NCI-H1417 treated with DMSO at 0.1 percent for 48 hours (cell line): Measurements from ENCODE around the gene NCAPG2.
"Not testable (repeated sequence)": the region's sequence is repeated elsewhere in the genome, so short reads cannot be mapped to it uniquely, and the experiment has no call there.

ENCODE experiments used
- DNase-seq: peaks from one replicate; lab custom pipeline; 2025; lab: John Stamatoyannopoulos, UW

Gene NCAPG2

DNA sequence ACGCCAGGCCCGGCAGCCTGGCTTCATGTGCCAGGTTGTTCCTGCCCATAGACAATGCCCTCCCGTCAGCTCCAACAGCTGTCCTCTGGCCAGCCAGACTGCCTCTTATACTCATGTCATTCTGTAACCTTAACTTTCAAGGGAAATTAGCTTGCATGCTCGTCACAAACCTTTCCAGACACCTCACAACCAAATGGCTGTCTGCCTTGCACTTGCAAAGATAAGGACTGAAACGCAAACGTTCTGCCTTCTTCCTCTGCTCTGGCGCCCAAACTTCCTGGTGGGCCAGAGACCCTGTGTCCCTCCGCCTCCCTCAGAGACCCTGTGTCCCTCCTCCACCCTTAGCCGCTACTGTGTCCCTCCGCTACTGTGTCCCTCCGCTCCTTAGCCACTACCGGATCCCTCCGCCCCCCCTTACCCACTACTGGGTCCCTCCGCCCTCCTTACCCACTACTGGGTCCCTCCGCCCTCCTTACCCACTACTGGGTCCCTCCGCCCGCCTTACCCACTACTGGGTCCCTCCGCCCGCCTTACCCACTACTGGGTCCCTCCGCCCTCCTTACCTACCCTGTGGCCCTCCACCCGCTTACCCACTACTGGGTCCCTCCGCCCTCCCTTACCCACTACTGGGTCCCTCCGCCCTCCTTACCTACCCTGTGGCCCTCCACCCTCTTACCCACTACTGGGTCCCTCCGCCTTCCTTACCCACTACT lies 37.5 kb downstream of the NCAPG2 start:
- not testable (repeated sequence) for DNase-seq

DNA sequence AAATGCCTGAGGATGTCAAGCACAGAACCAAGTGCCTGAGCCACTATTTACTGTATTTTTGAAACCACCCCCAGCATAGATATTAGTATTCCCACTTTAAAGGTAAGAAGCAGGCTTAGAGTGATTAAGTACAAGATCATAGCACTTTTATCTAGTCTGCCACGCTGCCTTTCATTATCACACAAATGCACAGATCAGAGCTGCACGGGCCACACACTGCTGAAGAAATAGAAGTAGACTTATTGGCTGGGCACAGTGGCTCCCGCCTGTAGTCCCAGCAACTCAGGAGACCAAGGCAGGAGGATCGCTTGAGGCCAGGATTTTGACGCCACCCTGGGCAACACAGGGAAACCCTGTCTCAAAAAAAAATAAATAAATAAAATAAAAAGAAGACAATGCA lies 38.2 kb downstream of the NCAPG2 start:
- DNase-seq, result no peak

DNA sequence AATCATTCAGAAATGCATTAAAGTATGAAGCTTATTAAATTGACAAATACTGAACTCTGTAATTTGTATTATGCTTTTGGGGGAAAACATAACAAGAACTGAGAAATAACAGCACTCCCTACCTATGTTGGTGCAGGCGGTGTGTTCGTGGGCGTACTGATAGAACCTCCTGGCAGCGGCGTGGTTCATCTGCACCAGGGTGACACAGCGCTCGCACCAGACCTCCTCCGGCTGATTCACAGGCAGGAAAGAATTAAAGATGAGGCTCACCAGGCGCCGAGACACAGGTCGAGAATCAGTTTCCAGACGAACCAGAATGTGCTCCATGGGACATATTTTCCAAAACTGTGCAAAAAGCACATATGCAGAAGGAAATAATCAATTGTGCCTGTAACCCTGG lies 40.2 kb downstream of the NCAPG2 start:
- DNase-seq, result no peak

DNA sequence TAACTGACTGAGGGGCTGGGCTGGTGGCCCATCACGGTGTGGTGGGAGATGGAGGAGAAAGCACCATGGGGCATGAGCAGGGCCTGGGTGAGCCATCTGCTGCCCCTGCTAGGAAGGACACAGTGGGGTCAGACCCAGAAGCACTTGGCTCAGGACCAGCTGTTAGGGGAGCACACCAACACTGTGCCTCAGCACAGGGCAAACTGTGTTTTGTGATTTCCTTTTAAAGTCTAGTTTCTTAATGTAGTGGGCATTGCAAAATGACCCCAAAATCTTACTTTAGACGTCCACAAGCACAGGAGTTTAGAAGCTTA lies 41.2 kb downstream of the NCAPG2 start:
- DNase-seq, result no peak

DNA sequence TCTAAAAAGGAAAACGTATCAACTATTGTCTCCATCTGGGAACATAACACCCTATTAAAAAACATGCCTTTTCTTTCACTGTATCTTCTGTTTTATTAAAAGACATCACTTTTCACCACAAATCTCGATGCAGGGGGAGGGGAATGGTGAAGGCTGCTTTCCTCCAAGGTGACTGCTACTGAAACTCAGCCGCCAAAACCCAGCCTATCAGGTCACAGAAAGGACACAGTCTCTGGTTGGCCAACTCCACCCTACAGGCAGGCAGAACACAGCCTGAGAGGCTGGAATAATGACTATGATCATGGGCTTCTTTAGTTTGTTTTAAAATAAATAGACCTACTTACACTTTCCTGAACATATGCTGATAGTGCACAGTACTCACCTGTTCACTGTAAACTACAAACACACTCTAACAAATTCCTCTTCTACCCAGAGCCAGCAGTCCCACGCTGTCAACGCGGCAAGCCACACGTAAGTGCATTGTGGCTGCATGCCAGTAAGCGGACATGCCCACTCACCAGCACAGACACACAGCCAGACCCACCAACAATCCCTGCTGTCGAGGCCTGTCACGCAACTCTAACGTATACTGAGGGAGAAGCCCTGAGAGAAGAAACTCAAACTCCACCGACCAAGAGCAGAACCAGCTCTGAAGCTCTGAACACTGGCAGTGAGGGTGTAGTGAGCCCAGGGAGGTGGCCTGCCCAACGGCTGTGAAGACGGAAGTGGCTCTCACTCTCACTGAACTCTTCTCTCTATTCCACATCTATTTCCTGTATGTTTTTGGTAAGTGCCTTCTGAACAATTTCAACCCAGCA lies 41.8 kb downstream of the NCAPG2 start:
- DNase-seq, result no peak

DNA sequence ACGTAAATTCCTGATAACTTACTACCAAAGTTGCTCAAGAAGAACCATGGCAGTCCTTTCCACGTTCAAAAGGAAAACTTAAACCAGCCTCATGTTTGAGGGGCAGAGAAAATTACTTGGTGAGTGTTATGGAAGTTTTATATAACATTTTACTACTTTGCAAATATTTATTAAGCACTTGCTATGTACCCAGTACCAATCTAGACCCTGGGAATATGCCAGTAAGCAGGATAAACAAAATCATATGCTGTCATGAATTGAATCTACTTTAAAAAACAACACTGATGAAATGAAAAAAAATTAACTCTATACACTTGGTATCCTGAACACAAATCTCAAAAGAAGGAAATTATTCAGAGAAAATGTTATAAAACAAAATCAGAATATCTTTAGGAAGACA lies 46.1 kb downstream of the NCAPG2 start:
- DNase-seq, result no peak

DNA sequence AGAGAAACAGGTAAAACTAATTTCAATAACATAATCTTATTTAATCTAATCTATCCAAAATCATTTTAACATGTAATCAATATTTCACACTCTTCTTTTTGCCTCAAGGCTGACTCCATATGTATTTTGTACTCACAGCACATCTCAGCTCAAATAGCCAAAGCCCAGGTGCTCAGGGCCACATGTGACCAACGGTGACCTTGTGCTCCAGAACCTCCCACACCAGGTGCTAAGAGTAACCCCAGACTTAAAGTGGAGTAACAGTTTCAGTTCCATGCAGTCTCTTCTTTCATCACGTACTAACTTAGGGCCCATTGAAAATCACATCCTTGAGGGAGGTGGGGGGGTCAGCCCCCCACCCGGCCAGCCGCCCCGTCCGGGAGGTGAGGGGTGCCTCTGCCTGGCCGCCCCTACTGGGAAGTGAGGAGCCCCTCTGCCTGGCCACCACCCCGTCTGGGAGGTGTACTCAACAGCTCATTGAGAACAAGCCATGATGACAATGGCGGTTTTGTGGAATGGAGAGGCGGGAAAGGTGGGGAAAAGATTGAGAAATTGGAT lies 47.3 kb downstream of the NCAPG2 start:
- no peak for DNase-seq

DNA sequence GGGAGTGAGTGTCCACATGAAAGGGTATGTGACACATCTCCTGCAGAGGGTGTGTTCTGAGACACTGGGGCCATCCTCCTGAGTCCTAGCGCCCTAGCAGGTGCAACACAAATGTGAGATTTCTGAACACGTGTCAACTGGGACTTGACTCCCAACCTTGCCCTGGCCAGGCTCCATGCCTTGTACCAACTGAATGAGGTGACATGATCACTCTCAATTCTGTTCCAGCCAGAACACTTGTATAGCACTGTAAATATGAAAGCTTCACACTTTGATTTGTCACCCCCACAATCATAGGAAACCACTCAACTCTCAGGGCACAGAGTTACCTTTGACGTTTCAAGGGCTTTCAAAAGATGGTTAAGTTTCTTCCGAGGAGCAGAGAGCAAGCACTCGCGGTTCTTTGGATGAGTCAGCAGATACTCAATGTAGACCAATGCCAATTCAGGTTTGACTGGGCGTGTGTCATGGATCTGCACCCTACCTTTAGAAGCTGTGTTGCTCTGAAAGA lies 48.6 kb downstream of the NCAPG2 start:
- DNase-seq, result no peak

DNA sequence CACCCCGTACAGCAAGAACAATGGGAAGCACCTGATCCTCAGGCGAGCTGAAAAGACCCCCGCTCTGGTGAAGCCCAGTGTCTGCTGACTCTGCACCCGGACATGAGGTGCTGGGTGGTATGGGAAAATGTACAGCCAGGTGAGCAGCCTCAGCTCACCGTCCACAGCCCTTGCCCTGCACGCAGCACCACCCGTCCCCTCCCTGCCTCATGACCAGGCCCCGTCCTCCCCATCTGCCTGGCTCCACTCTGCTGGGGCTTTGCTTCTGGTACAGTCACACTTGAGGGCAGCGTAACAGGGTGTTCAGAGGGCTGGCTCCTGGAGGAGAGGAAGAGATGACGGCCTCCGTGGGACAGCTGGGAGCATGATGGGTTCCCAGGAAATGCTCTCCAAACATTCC lies 49.1 kb downstream of the NCAPG2 start:
- no peak for DNase-seq

DNA sequence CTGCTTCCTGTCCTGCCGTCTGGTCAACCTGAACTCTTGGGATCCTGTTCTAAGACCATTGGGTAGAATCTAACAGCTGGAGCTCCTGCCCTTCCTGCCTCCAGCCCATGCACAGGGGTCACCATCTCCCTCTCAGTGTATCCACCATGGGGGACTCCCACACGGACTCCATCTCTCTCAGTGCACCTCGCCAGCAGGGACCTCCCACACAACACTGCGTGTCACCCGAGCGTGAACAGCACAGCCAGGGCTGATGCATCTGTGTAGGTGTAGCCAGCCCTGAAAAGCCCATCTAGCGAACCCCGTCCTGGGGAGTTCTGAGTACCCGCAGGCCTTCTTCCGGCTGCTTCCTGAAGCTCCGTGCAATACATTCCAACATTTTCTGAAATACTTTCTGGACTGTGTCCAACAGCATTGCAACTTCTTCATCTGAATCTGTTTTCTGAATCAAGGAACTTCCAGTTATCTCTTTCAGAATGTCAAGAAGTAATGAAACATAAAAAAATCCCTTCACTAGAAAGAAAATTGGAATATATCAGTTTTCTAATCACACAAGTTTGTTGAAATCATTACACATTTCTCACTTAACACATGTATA lies 52.5 kb downstream of the NCAPG2 start:
- DNase-seq, result no peak

DNA sequence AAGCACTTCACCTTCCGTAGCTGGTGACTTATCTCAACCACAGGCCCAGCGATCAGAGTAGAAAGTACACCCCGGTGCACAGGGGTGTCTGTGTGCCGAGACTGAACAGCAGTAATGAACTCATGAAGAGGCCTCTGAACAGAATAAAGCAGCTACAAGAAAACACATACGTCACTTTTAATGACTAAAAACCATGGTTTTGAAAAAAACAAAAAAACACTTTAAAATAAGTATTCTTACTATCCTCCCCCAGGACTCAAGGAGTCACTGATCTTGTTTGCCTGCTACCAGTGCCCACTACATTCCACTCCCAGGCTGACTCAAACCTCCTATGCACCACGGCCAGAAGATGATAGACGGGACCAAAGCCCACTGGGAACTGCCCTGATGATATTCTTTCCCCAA lies 53.8 kb downstream of the NCAPG2 start:
- DNase-seq, result no peak

DNA sequence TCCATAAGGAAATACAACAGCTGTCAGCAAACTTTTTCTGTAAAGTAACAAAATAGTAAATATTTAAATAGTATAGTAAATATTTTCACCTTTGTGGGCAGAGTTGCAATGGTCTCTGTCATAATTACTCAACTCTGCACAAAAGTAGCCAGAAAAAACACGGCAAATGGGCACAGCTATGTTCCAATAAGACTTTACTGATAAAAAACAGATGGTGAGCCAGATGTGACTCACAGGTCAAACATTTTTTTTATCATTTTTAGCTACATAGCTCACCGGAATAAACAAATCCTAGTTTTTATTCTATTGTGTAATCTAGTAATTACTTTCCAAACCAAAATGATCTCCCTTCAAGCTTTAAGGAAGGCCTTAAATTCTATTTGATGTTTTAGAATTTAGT lies 55.3 kb downstream of the NCAPG2 start:
- DNase-seq, result no peak

DNA sequence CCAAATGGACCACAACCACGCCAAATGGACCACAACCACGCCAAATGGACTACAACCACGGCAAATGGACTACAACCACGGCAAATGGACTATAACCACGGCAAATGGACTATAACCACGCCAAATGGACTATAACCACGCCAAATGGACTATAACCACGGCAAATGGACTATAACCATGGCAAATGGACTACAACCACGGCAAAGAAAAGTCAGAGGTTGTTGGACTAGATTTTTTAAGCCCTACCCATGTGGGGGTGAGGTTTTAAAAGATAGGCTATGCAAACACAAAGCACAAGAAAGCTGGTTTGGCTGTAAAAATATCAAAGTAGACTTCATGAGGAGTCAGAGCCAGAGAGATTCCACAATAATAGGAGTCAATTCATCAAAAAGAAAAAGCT lies 55.8 kb downstream of the NCAPG2 start:
- no peak for DNase-seq

DNA sequence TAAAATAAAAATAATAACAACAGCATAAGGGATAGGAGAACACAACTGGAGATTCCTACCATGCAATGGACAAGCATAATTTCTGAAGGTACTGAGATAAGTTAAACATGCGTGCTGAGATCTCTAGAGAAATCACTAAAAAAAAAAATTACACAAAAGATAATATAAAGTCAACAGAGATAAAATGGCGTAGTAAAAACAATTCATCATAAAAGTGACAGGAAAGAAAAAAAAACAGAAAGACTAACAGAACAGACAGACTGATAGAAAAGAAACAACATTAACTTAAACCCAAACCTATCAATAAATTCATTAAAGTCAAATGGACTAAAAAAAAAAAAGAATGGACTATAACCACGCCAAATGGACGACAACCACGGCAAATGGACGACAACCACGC lies 56.4 kb downstream of the NCAPG2 start:
- DNase-seq, result no peak

DNA sequence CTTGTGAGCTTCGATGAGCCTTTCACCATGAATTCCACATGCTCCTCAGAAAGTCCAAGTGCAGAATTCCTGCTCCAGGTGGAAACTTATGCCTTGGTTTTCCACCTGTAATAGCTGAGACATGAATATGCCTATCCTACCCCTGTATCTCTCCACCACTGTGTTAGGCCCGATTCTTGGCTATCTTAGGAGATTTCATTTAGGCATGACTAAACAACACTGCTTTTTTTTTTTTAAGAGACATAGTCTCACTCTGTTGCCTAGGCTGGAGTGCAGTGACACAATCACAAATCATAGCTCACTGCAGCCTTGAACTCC lies 57.2 kb downstream of the NCAPG2 start:
- no peak for DNase-seq

DNA sequence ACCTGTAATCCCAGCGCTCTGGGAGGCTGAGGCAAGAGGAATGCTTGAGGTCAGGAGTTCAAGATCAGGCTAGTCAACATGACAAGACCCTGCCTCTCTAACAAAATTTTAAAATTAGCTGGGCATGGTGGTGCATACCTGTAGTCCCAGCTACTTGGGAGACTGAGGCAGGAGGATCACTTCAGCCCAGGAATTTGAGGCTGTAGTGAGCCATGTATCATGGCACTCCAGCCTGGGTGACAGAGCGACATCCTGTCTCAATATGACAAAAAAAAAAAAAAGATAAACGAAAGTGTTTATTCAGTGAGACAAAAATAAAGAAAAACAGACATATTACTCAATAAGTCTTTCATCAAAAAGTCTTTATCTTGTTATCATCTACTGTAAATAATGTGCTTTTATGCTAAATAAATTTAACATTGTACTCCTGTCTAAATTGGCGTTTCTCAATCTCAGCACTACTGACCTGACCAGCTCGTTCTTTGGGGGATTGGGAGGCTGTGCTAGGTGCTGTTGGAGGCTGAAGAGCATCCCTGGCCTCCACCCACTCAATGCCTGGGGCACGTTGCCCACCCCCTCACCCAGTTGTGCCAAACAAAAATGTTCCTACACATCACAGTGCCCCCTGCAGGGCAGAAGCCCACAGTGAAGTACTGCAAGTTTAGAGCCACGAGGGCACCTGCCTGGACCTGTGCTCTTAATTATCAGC lies 57.7 kb downstream of the NCAPG2 start:
- no peak for DNase-seq

DNA sequence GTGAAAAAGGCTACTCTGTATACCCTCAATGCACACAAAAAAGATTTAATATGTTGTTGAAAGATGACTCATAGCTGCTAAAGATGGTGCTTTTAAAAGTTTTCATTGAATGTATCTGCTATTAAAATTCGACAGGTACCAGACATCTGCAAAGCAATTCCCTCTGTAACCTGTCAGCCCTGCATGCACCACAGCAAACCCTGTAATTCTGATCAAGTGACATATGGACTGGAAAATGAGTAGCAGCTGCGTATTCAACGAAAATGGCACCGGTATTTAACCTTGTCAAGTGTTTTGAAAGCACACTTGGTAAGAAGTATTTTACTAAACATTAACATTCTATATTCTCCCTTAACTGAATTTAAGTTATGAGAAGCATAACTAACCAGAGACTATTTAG lies 58.8 kb downstream of the NCAPG2 start:
- no peak for DNase-seq

DNA sequence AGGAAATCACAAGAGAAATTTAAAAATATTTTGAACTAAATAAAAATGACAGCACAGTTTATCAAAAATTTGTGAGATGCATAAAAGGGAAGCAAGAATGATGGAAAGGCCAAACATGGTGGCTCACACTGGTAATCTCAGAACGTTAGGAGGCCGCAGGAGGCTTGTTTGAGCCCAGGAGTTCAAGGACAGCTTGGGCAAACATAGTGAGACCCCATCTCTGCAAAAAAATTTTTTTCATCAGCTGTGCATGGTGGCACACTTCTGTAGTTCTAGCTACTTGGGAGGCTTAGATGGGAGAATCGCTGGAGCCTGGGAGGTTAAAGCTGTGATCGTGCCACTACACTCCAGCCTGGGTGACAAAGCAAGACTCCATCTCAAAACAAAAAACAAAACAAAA lies 62.5 kb downstream of the NCAPG2 start:
- DNase-seq, result no peak

DNA sequence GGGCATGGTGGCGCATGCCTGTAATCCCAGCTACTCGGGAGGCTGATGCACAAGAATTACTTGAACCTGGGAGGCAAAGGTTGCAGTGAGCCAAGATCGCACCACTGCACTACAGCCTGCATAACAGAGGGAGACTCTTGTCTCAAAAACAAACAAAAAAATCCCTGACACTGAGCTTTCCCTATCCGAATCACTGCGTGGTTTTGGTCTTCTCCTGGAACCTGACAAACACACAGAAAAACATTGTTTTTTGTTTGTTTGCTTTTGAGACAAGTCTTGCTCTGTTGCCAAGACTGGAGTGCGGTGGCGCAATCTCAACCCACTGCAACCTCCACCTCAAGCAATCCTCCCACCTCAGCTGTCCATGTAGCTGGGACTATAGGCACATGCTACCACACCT lies 66.6 kb downstream of the NCAPG2 start:
- no peak for DNase-seq

DNA sequence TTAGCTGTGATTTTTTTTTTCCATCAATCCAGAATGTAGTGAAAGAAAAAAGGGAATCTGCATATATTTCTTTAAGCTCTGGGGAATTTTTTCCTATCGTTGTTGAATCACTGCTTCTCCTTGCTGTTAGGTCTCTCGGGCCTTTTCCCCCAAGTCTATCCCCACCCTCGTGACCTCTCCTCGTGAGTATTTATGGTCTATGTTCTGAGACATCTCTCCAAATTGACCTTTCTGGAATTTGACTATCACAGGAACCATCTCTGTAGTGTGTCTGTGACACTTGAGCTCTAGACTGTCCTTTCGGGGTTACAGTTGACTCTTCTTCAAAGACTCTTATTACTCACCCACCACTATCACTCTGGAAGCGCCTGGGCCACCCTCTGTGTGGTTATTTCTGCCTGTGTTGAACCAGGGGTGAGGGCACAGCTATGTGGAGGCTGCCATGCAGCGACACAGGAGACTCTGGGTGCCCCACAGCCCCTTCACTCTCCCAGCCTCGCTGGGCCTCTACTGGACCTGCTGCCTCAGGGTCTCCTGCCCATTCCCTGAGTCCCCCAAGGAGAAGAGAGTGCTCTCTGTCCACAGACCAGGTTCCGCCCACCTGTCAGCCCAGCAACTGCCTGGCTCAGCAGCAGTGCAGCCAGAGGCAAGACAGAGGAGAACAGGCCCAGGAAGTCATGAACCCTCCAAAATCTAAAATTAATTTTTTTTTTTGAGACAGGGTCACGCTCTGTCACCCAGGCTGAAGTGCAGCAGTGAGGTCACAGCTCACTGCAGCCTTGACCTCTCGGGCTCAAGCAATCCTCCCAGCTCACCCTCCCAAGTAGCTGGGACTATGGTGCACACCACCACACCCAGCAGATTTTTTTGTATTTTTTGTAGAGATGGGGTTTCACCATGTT lies 71.3 kb downstream of the NCAPG2 start:
- DNase-seq, result no peak

DNA sequence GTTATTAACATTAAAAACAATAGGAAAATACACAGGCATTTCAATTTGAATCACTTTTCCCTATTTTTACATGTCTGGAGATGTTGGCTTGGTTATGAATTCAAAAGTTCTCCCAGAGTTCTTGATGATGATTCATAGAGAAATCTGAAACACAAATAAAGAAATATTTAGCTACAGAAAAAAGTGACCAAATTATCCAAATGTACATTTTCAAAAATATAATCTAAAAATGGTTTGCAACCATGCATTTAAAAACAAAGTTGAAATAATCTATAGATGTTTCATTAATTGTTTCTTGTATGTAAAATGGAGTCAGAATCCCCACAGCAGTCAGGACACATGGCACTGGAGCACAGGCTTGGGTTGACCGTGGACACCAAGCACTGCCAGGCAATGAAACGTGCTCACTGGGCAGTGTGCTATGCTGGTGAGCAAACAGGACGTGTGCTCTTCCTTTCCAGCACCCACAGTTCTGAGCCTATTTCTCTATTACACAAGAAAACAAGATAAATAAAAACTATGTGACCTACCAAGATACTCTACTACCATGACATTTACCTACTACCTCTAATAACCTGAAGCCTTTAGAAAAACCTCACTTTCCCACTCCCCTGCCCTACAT lies 72.9 kb downstream of the NCAPG2 start:
- DNase-seq, result no peak
